OCI-M2 (cell line): ENCODE measurements around the gene TMEM62.
"Not testable (repeated sequence)": the region's sequence is repeated elsewhere in the genome, so short reads cannot be mapped to it uniquely, and the experiment has no call there.

Source experiments
- DNase-seq: peaks from one replicate; lab custom pipeline; 2025; ENCODE audit not compliant: unreplicated experiment; lab: John Stamatoyannopoulos, UW

Gene TMEM62

DNA sequence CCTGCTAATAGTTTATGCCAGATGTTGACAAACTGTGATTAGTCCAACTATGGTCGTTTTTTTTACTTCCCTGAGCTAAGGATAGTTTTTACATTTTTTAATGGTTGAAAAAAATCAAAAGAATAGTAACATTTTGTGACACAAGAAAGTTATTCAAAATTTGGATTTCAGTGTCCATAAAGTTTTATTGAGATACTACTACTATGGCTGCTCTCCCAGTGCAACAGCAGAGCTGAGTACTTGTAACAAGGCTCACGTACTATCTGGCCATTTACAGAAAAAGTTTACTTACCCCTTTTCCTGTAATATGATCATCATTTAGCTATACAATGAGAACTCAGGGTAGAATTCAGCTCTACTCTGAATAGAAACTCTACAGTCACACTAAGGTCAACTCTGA, 11.5 kb upstream of the TMEM62 start:
- DNase-seq: no peak

DNA sequence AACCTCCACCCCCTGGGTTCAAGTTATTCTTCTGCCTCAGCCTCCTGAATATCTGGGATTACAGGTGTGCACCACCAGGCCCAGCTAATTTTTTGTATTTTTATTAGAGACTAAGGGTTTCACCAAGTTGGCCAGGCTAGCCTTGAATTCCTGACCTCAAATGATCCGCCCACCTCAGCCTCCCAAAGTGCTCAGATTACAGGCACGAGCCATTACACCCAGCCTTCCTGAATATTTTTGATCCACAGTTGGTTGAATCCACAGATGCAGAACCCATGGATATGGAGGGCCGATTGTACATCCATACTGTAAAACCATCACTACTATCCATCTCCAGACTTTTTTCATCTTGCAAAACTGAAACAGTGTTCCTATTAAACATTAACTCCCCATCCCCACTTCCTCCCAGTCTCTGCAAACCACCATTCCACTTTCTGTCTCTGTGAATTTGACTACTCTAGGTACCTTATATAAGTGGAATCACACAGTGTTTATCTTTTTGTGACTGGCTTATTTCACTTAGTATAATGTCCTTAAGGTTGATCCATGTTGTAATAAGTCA, 8.2 kb upstream of the TMEM62 start:
- no peak for DNase-seq

DNA sequence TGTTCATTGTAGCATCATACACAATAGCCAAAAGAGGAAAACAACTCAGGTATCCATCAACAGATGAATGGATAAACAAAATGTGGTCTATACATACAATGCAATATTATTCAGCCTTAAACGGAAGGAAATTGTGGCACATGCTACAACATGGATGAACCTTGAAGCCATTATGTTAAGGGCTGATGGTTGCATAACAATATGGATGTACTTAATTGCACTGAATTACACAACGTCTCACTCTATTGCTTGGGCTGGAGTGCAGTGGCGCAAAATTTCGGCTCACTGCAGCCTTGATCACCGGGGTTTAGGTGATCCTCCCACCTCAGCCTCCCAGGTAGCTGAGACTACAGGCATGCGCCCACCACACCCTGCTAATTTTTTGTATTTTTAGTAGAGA, 7.0 kb upstream of the TMEM62 start:
- DNase-seq: no peak

DNA sequence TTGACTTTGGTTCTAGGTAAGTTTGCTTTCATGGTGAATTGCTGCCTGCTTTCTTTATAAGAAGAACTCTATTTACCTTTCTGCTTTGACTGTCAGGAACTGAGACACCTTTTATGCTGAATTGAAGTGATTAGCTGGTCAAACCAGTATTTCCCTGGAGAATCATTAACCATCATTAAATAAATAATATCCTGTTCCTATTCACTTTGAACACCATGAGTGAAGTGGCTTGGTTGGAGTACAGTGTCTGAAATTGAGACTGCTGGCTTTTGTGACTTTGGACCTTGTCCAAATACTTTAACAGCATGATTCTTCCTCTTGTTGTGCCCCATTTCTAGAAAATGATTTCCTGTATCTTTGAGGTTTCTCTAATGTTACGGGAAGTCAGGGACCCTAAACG, 5.6 kb upstream of the TMEM62 start:
- DNase-seq: no peak

DNA sequence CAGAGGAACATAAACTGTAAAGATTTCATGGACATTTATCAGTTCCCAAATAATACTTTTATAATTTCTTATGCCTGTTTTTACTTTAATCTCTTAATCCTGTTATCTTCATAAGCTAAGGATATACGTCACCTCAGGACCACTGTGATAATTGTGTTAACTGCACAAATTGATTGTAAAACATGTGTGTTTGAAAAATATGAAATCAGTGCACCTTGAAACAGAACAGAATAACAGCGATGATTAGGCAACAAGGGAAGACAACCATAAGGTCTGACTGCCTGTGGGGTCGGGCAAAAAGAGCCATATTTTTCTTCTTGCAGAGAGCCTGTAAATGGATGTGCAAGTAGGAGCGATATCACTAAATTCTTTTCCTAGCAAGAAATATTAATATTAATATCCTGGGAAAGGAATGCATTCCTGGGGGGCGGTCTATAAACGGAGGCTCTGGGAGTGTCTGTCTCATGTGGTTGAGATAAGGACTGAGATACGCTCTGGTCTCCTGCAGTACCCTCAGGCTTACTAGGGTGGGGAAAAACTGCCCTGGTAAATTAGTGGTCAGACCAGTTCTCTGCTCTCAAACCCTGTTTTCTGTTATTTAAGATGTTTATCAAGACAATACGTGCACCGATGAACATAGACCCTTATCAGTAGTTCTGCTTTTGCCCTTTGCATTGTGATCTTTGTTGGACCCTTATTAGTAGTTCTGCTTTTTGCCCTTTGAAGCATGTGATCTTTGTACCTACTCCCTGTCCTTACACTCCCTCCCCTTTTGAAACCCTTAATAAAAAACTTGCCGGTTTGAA, 5.0 kb upstream of the TMEM62 start:
- DNase-seq: not testable (repeated sequence)

DNA sequence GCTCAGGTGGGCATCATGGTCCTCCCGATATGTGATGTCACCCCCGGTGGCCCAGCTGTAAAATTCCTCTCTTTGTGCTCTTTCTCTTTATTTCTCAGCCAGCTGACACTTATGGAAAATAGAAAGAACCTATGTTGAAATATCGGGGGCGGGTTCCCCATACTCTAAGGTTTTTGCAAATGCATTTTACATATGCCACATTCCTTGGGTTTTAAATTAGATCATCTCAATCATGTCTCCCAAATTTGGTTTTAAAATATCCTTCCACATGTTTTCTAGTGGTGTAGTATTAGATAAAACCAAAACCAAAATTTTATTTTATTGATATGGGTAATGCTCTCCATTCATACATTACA, 4.4 kb upstream of the TMEM62 start:
- no peak for DNase-seq

DNA sequence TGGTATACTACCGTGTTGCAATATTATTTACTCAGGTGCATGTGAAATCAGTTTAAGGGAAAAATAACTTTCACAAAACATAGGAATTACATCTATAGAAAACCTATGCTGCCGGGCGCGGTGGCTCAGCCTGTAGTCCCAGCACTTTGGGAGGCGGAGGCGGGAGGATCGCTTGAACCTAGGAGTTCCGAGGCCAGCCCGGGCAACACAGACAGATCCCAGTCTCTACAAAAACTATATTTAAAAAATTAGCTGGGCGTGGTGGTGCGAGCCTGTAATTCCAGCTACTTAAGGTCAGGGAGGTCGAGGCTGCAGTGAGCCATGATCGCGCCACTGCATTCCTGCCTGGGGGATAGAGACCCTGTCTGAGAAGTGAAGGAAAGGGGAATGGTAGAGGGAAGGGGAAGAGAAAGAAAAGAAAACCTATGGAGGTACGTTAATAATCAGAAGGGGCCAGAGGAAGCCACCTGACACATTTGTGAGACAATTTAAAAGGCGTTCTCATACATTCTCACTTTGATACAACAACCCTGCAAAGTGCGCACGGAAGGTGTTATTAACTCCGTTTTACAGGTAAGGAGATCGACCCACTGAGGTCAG, 456 bp upstream of the TMEM62 start:
- DNase-seq: no peak

DNA sequence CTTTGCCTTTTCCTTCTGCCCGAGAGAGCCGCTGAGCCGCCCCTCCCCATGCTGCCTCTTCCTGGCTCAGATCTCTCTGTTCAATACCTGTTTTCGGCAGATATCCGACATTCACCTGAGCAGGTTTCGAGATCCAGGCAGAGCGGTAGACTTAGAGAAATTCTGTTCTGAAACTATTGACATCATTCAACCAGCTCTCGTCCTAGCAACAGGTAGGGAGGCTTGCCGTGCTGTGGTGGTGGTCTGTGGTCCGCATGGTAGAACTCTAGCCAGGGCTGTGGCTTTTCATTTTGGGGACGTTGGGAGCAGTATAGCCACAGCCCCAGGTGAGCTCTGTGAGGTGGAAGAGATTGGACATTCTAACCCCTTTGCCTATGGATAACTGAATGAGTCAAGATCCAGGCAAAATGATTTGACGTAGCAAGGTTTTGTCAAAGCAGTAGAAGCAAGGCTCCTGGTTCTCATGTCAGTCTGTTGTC, 810 bp downstream of the TMEM62 start:
- no peak for DNase-seq

DNA sequence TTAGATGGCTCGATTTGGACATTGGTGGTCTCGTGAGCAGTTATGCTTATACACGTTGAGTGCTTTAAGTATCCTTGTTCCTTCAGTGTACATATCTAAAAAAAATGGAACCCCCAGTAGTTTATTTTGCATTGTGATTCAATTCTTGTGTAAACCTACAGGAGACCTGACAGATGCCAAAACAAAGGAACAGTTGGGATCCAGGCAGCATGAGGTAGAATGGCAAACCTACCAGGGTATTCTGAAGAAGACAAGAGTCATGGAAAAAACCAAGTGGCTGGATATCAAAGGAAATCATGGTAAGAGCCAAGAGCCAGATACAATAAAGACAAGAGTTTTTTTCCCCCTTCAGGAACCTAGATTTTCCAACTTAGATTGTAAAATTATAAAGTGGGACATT, 2.0 kb downstream of the TMEM62 start:
- DNase-seq: no peak

DNA sequence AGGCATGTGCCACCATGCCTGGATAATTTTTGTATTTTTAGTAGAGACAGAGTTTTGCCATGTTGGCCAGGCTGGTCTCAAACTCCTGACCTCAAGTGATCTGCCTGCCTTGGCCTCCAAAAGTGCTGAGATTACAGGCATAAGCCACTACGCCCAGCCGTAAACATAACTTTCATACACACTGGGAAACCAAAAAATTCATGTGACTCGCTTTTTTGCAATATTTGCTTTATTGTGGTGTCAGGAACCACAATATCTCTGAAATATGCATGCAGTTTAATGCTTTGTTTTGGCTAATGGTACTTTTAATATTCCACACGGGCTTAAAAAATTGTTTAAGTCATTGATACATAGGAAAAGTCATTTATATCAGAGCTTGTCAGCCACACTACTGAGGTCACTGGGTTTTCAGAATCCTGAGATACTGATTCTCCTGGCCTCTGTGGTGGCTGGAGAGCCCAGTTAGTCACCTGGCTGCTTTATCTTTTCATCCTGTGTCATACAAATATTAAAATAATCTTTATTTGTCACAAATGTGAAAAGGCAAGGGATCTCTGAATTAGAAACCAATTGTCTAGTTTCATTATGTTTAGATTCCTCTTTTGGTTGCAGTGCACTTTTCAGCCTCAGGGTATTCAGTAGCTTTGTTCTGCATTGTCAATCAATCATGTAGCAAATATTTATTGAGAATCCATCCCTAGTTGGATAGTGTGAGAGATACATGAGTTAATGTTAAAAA, 10.0 kb downstream of the TMEM62 start:
- DNase-seq: no peak

DNA sequence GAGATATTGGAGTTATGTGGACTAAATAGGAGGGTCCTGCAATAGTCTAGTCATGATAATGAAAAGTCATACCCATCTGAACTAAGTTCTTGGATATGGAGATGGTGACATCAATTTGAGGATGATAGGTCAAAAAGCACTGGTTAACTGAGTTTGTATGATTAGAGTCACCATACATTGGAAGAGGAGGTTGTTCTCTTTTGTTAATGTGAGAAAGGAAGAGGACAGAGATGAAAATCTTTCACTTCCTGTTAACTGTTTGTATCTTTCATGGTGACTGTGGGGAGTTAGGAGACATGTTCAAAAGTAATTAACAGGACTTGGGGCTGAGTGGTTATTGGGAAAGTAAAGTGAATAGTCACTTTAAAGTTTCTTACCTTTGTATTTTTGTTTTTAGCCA, 11.1 kb downstream of the TMEM62 start:
- DNase-seq: no peak

DNA sequence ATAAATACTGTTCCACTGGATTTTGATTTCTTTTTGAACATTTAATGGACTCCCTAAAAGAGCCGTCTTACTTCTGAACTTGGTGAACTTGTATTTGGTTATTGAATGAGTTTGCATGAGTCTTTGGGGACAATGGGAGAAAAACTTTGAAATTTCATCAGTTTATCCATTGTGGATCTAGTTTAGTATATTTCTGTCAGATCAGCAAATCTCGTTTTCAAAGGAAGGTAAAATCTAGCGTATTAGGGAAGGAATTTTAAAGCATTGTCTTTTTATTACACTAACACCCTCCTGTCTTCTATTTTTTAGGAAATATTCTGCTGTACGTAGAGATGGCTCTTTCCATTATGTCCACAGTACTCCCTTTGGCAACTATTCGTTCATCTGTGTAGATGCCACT, 12.8 kb downstream of the TMEM62 start:
- no peak for DNase-seq

DNA sequence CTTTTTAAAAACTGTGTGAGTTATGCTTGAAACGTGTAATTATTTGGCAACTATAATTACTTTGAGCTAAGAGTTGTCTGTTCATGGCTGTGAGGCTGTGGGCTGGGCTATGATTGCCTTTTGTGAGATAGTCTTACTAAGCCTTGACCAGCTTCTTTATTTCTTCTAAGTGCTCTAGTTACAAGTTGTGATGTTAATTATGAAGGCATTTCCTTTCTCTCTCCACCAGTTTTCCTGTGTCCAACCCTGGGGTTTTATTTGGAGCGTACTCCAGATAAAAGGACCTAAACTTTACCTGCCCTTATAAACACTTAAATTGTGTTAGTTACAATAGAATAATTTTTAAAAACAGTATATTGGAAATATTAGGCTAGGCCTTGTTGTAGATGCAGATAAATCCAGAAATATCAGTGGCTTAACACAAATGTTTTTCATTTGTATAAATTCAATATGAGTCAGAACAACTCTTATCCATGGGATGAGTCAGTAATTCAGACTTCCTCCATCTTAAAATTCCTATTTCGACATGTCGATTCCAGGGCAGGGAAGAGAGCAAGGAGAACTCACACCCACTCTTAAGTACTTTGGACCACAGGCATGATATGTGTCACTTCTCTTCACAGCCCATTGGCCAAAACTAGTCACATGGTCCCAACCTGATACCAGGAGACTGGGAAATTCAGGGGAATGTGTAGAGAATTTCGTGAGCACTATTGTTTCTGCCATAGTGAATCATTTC, 17.0 kb downstream of the TMEM62 start:
- no peak for DNase-seq

DNA sequence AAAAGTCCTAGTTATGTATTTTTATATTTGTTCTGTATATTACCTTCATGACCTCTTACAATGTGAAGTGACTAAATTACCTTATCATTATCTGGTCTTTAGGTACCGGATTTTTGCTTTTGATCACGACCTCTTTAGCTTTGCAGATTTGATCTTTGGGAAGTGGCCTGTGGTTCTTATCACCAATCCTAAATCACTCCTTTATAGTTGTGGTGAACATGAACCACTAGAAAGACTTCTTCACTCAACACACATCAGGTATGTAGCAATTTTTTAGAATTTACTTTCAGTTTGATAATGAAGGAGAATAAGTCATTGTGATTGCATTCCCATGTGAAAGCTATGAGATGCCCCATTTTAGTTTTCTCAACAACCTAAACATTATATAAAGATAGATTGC, 18.3 kb downstream of the TMEM62 start:
- no peak for DNase-seq

DNA sequence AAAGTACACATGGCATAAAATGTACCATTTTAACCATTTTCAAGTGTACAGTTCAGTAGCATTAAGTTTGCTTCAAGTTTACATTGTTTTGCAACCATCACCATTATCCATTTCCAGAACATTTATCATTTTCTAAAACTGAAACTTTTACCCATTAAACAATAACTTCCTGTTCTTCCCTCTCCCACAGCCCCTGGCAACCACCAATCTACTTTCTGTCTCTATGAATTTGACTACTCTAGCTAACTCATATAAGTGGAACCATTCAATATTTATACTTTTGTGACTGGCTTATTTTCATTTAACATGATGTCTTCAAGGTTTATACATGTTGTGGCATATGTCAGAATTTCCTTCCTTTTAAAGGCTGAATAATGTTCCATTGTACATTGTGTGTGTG, 19.9 kb downstream of the TMEM62 start:
- no peak for DNase-seq

DNA sequence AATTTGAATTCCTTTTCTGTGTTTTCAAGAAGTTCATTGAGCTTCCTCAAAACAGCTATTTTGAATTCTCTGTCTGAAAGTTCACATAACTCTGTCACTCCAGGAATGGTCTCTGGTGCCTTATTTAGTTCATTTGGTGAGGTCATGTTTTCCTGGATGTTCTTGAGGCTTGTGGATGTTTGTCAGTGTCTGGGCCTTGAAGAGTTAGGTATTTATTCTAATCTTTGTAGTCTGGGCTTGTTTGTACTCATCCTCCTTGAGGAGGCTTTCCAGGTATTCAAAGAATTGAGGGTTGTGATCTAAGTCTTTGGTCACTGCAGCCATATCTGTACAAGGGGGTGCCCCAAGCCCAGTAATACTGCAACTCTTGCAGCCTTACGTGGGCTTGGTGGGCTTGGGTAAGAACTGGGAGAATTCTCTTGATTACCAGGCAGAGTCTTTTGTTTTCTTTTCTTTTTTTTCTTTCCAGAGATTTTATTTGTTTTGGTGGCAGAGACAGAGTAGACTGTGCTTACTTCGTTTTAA, 32.5 kb downstream of the TMEM62 start:
- DNase-seq: no peak

DNA sequence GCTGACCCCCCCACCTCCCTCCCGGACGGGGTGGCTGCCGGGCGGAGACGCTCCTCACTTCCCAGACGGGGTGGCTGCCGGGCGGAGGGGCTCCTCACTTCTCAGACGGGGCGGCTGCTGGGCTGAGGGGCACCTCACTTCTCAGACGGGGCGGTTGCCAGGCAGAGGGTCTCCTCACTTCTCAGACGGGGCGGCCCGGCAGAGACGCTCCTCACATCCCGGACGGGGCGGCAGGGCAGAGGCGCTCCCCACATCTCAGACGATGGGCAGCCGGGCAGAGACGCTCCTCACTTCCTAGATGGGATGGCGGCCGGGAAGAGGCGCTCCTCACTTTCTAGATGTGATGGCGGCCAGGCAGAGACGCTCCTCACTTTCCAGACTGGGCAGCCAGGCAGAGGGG, 33.9 kb downstream of the TMEM62 start:
- DNase-seq: not testable (repeated sequence)

DNA sequence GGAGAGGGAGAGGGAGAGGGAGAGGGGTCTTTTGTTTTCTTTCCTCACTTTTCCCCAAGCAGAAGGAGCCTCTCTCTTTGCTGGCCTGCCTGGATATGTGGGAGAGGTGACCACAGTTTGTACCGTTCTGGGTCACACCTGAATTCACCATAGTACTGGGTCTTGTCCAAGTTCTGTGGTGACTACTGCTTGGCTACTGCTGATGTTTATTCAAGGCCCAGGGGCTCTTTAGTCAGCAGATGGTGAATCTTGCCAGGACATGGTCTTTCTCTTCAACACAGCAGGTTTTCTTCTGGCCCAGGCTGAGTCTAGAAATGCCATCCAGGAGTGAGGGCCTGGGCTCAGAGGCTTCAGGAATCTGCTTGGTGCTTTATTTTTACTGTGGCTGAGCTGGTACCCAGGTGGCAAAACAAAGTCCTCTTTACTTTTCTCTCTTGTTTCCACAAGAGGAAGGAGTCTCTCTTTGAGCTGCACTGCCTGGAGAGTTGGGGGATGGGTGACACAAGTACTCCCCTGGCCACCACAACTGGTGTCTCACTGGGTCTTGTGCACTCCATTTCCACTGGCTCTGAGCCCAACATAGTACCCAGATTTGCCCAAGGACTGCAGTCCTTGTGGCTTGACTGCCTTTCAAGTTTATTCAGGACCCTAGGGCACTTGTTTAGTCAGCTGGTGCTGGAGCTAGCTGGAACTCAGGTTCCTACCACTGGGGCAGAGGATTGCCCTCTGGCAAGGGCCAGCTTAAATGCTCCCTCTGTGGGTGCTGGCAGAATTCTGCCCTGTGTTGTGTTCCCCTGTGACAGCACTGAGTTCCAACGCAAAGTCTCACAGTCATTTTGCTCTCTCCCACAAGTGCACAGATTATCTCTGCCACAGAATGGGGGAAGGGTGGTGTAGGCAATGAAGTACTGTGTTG, 35.1 kb downstream of the TMEM62 start:
- no peak for DNase-seq

DNA sequence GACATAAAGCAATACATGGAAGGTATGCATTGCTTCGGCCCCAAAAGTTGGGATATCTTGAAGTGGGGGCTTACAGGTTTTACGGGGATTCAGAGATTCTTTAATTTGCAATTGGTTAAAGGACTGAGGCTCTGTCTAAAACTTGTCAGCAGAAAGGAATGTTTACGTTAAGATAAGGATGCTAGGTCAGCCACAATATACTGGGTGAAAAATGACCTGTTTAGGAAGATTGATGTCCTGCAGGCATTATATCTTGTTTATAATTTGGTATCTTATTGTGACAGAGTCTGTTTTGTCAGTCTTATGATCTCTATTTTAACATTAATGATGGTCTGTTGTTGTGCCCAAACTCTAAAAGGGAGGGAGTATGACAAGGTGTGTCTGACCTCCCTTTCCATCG, 36.5 kb downstream of the TMEM62 start:
- no peak for DNase-seq
